HepG2 (cell line): ENCODE results near the gene ATAD3C.
"Not testable (repeated sequence)": the region's sequence is repeated elsewhere in the genome, so short reads cannot be mapped to it uniquely, and the experiment has no call there.

Experiments used
- CENPX ChIP-seq: sonication (generic); formaldehyde crosslinking; IDR thresholded peaks from 2 replicates; pipeline ENCODE4 v1.9.0; 2021; ENCODE audit warnings: mild to moderate bottlenecking, missing genetic modification reagents, moderate library complexity
- CHD4 ChIP-seq: fragments of 200-600 bp; sonication (generic); IDR thresholded peaks from 2 replicates; pipeline ENCODE4 v1.7.0; 2017; ENCODE audit warnings: mild to moderate bottlenecking, low read length, borderline replicate concordance
- POLR2A ChIP-seq, 2 experiments: IDR thresholded peaks; 2 replicates each; pipeline ENCODE4 v1.6.1; 2011; ENCODE audit warnings: low read depth in 2 of 2, low read length in 2 of 2, mild to moderate bottlenecking in 1 of 2, moderate library complexity in 1 of 2; ENCODE audit not compliant: insufficient read depth in 1 of 2
- SOX6 ChIP-seq, 2 experiments: fragments of 450-650 bp in 1 of 2; sonication (generic) in 1 of 2; formaldehyde crosslinking in 1 of 2; IDR thresholded peaks; 2 replicates each; pipeline versions ENCODE4 v1.4.0 to v1.6.1; 2017 to 2020; ENCODE audit warnings: antibody characterized with exemption in 1 of 2, mild to moderate bottlenecking in 1 of 2, missing genetic modification reagents in 1 of 2
- YY1 ChIP-seq: IDR thresholded peaks from 2 replicates; pipeline ENCODE4 v1.6.1; 2011; ENCODE audit warnings: low read length, low read depth, moderate library complexity, mild to moderate bottlenecking; ENCODE audit not compliant: insufficient read depth, insufficient replicate concordance
- ZSCAN20 ChIP-seq: sonication (generic); formaldehyde crosslinking; IDR thresholded peaks from 2 replicates; pipeline ENCODE4 v1.4.0; 2020; ENCODE audit warnings: missing genetic modification reagents, mild to moderate bottlenecking, borderline replicate concordance

GRCh38 chr1:1456683-1457255 is 7.3 kb downstream of the ATAD3C start:
- not testable (repeated sequence) for TF ChIP-seq CHD4; ZSCAN20 (CRISPR knock-in tag); CENPX; SOX6 (IDR thresholded peaks at IDR 0.05); SOX6 (CRISPR knock-in tag; IDR thresholded peaks at IDR 0.05); YY1; POLR2A (IDR thresholded peaks at IDR 0.05; ENCODE audit: insufficient read depth in 1 of 2, low read depth in 2 of 2, low read length in 2 of 2)
